Measurements from ENCODE around the gene OSBPL10. TPM values are rescaled to one million over a fixed set of nuclear protein-coding genes. Genes with fewer than 3 reads are reported as not detected.

The OSBPL10 gene
- total and polyA plus RNA-seq, 2 of the 8 experiments (the other 6 are each of a cell fraction or from before 2014, with no cell fraction given) = 26.2 to 86.7 TPM

GRCh38 chr3:31868236-31868635, 112.8 kb downstream of the OSBPL10 start:
- CTCF ChIA-PET (ENCODE audit: partially characterized antibody) = interaction anchor here (1.0 to 1.2 kb wide), 2 partner anchors 15 to 35 kb away, joined by 3 read pairs; no protein-coding TSS in a partner anchor
- no peak overlapping the region for H2BK20ac ChIP-seq (ENCODE audit: low read length)

More at GRCh38 chr3:31868236-31868635, 112.8 kb downstream of the OSBPL10 start:
- H3K4ac ChIP-seq (replicated peaks; ENCODE audit: insufficient read length, low read depth, low read length) = no peak overlapping the region
- FAIRE-seq = no peak
- no peak overlapping the region for H2AK5ac ChIP-seq (ENCODE audit: low read depth, low read length)
- H2BK5ac ChIP-seq (ENCODE audit: low read depth, low read length) = no peak overlapping the region
- no peak overlapping the region for H4K8ac ChIP-seq (ENCODE audit: extremely low read depth, insufficient read depth, low read length)
- no peak overlapping the region for H3K4me2 ChIP-seq (ENCODE audit: insufficient read depth in 1 of 2, low read depth in 2 of 2, low read length in 2 of 2)
- peaks cover 4% of the 10 kb centered on the region for H3K79me1 ChIP-seq (ENCODE audit: low read depth, low read length)
- no peaks in the 10 kb centered on the region for H3K4me1 ChIP-seq (replicated peaks in 1 of 4; ENCODE audit: control insufficient read depth in 3 of 4, insufficient read depth in 4 of 4, low read length in 3 of 4)
- no peak overlapping the region for H2BK12ac ChIP-seq (ENCODE audit: low read depth, low read length)
- POLR2A ChIA-PET (ENCODE audit: partially characterized antibody) = no interaction called here
- peaks cover 0 to 36% of the 10 kb centered on the region in 2 experiments; a peak in 2 of 4 replicates for H3K79me2 ChIP-seq (ENCODE audit: control insufficient read depth in 1 of 2, insufficient read depth in 2 of 2, low read length in 2 of 2)
- H3K23ac ChIP-seq (ENCODE audit: insufficient read length) = no peak overlapping the region
- TF ChIP-seq JUND (IDR thresholded peaks at IDR 0.05; ENCODE audit: low read length) = no peak
- H4K91ac ChIP-seq (replicated peaks; ENCODE audit: insufficient read length, low read length) = no peak overlapping the region
- H3K9me3 ChIP-seq (ENCODE audit: insufficient read depth in 2 of 2, low read depth in 1 of 2, low read length in 1 of 2) = peaks cover 0 to 3% of the 10 kb centered on the region in 2 experiments; a peak in 1 of 4 replicates
- H3K27me3 ChIP-seq (replicated peaks in 1 of 4; ENCODE audit: control insufficient read depth in 3 of 4, extremely low read depth in 1 of 4, insufficient read depth in 3 of 4, low read length in 3 of 4) = no peaks in the 10 kb centered on the region
- H4K20me1 ChIP-seq (replicated peaks in 1 of 2; ENCODE audit: control insufficient read depth in 1 of 2, insufficient read depth in 2 of 2, low read length in 2 of 2) = peaks cover 1 to 4% of the 10 kb centered on the region in 2 experiments
- no peak for DNase-seq (ENCODE audit: low read depth in 1 of 2, low spot score in 2 of 2)
- no peak overlapping the region for H2BK120ac ChIP-seq (replicated peaks; ENCODE audit: low read depth, low read length)
- no peak overlapping the region for H4K5ac ChIP-seq (ENCODE audit: insufficient read length, low read depth, low read length)
- 83% methylated on average over 5 of the region's 5 CpGs; no CpG with 5 or more reads in 1 of the 2 experiments for WGBS, 2 experiments (ENCODE audit: extremely low coverage in 1 of 2, insufficient coverage in 1 of 2, insufficient read length in 1 of 2, insufficient replicate concordance in 2 of 2, low coverage in 1 of 2, low lambda C conversion rate in 2 of 2, missing lambda C conversion rate in 1 of 2)
- H3K27ac ChIP-seq (ENCODE audit: low read depth, low read length) = no peak overlapping the region
- no peak overlapping the region for H3K56ac ChIP-seq (replicated peaks; ENCODE audit: insufficient read length, low read depth, low read length)
- no peaks in the 10 kb centered on the region for H3K23me2 ChIP-seq (ENCODE audit: low read depth, low read length)
- H3K4me3 ChIP-seq (ENCODE audit: extremely low read depth in 1 of 4, insufficient read depth in 2 of 4, low read depth in 3 of 4, low read length in 4 of 4) = no peak overlapping the region; a peak in 1 of 8 replicates
- peaks cover 0 to 3% (median 0%) of the 10 kb centered on the region in 4 experiments; a peak in 4 of 8 replicates for H3K36me3 ChIP-seq (ENCODE audit: control insufficient read depth in 2 of 4, insufficient read depth in 4 of 4, low read length in 3 of 4)
- H2AFZ ChIP-seq (ENCODE audit: low read length) = no peak overlapping the region
- H3K14ac ChIP-seq (ENCODE audit: insufficient read length) = no peak overlapping the region
- H3K9ac ChIP-seq (replicated peaks in 1 of 4; ENCODE audit: extremely low read depth in 1 of 4, low read depth in 3 of 4, low read length in 3 of 4) = no peak overlapping the region
- no peak overlapping the region for H2BK15ac ChIP-seq (ENCODE audit: low read length)
- no peak overlapping the region for H3K18ac ChIP-seq (ENCODE audit: extremely low read depth, low read length)
